BE2C (cell line): ENCODE results near the gene NOG.

Experiments used
- DNase-seq: peaks from one replicate; pipeline ENCODE4 v3.0.0-alpha.2; 2020
- H3K27me3 ChIP-seq: fragments of 250-450 bp; sonication (Bioruptor Pico); 2 replicates; pipeline ENCODE4 v1.5.1; 2020; ENCODE audit warnings: mild to moderate bottlenecking
- H3K36me3 ChIP-seq: fragments of 250-450 bp; sonication (Bioruptor Pico); 2 replicates; pipeline ENCODE4 v1.5.1; 2020; ENCODE audit warnings: mild to moderate bottlenecking
- H3K4me1 ChIP-seq: fragments of 250-450 bp; sonication (Bioruptor Pico); 2 replicates; pipeline ENCODE4 v1.5.1; 2020
- H3K4me3 ChIP-seq: 2 replicates; pipeline ENCODE4 v1.5.1; 2011; ENCODE audit warnings: low read depth, low read length
- H3K9me3 ChIP-seq: fragments of 250-450 bp; sonication (Bioruptor Pico); 2 replicates; pipeline ENCODE4 v1.5.1; 2020
- TF ChIP-seq, protein P1 (sequence below): IDR thresholded peaks from 2 replicates; pipeline ENCODE4 v1.5.1; 2012; ENCODE audit warnings: mild to moderate bottlenecking, low read depth, low read length

Gene NOG

DNA sequence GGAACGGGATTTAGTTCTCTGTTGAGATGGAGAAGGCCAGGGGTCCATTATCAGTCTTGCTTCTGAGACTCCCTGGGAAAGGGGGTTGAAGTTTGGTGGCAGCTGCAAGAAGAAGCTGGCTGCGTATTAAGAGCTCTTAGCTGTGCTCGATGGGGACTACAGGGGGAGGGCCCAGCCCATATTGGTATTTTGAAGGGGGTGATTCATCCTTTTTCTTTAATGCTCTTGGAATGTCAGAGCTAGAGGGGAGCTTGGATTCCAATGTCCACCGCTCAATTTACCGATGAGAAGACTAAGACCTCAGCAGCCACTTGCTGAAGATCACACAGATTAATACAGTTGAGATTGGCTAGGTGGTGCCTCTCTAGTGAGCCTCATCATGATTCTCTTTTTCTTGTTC is 5.0 kb downstream of the NOG start:
- TF ChIP-seq, protein P1, sequence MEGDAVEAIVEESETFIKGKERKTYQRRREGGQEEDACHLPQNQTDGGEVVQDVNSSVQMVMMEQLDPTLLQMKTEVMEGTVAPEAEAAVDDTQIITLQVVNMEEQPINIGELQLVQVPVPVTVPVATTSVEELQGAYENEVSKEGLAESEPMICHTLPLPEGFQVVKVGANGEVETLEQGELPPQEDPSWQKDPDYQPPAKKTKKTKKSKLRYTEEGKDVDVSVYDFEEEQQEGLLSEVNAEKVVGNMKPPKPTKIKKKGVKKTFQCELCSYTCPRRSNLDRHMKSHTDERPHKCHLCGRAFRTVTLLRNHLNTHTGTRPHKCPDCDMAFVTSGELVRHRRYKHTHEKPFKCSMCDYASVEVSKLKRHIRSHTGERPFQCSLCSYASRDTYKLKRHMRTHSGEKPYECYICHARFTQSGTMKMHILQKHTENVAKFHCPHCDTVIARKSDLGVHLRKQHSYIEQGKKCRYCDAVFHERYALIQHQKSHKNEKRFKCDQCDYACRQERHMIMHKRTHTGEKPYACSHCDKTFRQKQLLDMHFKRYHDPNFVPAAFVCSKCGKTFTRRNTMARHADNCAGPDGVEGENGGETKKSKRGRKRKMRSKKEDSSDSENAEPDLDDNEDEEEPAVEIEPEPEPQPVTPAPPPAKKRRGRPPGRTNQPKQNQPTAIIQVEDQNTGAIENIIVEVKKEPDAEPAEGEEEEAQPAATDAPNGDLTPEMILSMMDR: no peak
- Histone ChIP-seq H3K4me3 (no peak overlapping the region), H3K36me3 (no peaks in the 10 kb centered on the region), H3K9me3 (no peaks in the 10 kb centered on the region; the same call in 1 of the 2 replicates), H3K27me3 (peaks cover 79% of the 10 kb centered on the region), H3K4me1 (no peaks in the 10 kb centered on the region)
- DNase-seq: no peak

DNA sequence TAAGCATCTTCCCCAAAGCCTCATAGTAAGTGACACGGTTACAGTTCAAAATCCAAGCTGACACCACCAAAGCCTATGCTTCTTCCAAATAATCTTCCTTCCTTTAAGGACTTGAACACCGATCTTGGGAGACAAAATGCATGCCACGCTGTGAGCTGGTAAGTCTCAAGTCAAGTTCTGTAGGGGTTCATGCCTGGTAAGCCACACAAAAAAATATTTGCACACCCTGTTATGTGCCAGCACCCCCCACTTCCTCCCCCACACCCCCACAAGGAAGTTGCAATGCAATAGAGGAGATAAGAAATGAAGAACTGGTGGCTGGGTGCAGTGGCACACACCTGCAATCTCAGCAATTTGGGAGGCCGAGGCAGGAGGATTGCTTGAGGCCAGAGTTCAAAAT is 5.6 kb downstream of the NOG start:
- peaks cover 73% of the 10 kb centered on the region for H3K27me3 ChIP-seq
- no peak for DNase-seq
- H3K4me1 ChIP-seq: no peaks in the 10 kb centered on the region
- no peak overlapping the region for H3K4me3 ChIP-seq
- H3K36me3 ChIP-seq: no peaks in the 10 kb centered on the region
- no peaks in the 10 kb centered on the region; the same call in 1 of the 2 replicates for H3K9me3 ChIP-seq
- TF ChIP-seq, protein P1: no peak

DNA sequence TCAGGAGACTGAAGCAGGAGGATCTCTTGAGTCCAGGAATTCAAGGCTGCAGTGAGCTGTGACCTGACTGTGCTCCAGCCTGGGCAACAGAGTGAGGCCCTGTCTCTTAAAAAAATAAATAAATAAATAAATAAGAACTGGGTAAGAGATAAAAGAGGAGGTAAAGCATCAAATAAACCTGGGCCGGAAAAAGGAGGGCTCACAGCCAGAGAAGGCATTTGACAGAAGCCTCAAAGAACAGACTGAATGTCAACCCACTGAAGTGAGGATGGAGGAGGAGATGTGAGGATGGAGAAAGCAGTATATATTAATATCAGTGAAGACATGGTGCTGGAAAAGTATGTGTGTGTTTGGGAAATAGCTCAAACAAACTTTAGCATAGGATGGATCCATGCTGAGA is 6.1 kb downstream of the NOG start:
- H3K9me3 ChIP-seq: no peaks in the 10 kb centered on the region; the same call in 1 of the 2 replicates
- no peaks in the 10 kb centered on the region for H3K4me1 ChIP-seq
- peaks cover 68% of the 10 kb centered on the region for H3K27me3 ChIP-seq
- H3K36me3 ChIP-seq: no peaks in the 10 kb centered on the region
- no peak overlapping the region for H3K4me3 ChIP-seq
- TF ChIP-seq, protein P1: no peak
- DNase-seq: no peak

DNA sequence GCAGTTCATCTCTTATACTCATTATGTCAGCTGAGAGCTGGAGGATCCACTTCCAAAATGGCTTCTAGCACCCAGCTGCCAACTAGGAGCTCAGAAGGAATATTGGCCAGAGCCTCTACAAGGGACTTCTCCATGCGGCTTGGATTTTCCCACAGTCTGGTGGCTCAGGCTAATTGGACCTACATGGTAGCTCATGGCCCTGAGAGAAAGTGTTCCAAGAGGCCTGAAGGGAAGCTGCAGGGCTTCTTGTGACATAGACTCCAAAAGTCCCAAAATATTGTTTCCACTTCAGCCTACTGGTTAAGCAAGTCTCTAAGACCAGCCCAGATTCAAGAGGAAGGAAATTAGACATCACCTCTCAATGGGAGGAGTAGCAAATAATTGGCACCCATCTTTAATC is 6.8 kb downstream of the NOG start:
- H3K27me3 ChIP-seq: peaks cover 61% of the 10 kb centered on the region
- TF ChIP-seq, protein P1: no peak
- no peak for DNase-seq
- H3K4me1 ChIP-seq: no peaks in the 10 kb centered on the region
- H3K36me3 ChIP-seq: no peaks in the 10 kb centered on the region
- H3K4me3 ChIP-seq: no peak overlapping the region
- no peaks in the 10 kb centered on the region; the same call in 1 of the 2 replicates for H3K9me3 ChIP-seq

DNA sequence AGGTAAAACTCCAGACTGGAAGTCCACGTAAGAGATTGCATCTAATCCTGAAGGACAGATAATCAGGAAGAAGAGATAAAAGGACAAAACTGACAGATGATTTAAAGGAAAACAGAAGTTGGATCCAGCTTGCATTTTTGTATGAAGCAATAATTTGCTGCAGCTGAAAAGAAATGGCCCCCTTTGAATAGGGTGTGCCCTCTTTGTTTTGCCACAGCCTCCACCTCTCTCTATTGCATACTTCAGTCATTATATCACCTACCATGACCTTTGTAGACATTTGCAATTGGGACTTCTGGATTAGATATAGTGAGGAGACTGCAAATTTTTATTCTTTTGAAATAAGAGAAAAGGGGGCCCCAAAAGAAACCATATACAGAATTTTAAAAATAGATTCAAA is 8.1 kb downstream of the NOG start:
- TF ChIP-seq, protein P1: no peak

DNA sequence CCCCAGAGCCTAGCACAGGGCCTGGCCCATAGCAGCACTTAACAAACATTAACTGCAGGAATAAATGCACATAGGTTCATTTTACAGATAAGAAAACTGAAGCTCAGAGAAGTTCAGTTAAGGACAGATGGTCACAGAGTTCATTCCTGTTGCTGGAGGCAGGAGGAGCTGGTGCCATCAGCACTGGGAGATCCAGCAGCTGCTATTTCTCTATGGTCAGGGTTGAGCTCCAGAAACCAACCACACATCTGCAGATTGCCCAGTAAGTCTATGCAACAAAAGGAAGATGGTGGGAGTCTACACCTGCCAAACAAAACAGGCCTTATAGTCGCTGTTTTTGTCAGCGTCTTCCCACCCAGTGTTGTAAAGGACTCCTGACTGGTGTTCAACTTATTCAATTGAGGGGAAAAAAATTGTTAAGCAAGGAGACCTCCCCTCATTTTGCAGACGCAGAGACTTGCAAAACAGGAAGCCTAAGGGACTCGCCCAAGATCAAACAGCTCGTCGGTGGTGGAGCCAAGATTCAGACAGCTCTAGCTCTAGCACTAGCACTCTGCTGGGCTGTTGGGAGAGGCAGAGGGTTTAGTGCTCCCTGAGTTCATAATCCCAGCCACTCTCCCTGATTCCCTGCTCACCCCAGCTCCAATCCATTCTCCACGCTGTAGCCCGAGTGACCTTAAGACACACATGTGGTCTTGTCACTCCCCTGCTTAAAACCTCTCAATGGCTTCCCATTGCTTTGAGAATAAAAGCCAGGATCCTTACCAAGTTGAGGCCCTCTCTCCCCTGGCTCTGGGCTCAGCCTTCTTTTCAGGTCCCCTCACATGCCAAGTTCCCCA is 9.0 kb downstream of the NOG start:
- Histone ChIP-seq H3K4me1 (no peaks in the 10 kb centered on the region), H3K9me3 (no peaks in the 10 kb centered on the region), H3K27me3 (peaks cover 50% of the 10 kb centered on the region), H3K4me3 (no peak overlapping the region), H3K36me3 (no peaks in the 10 kb centered on the region)
- no peak for DNase-seq
- TF ChIP-seq, protein P1: no peak

More for the DNA sequence above, 8.1 kb downstream of the NOG start:
- Histone ChIP-seq H3K9me3 (no peaks in the 10 kb centered on the region), H3K4me1 (no peaks in the 10 kb centered on the region), H3K36me3 (no peaks in the 10 kb centered on the region), H3K27me3 (peaks cover 56% of the 10 kb centered on the region), H3K4me3 (no peak overlapping the region)
- DNase-seq: no peak
